HG02885 (cell line): ENCODE results near the gene LDLR.
"Not testable (repeated sequence)": the region's sequence is repeated elsewhere in the genome, so short reads cannot be mapped to it uniquely, and the experiment has no call there.

Experiments
- ATAC-seq: cut with Tn5 transposase; IDR thresholded peaks from one replicate; pipeline ENCODE4 v1.9.1; 2021; ENCODE audit warnings: mild to moderate bottlenecking; ENCODE audit not compliant: unreplicated experiment, poor library complexity

Gene LDLR

DNA sequence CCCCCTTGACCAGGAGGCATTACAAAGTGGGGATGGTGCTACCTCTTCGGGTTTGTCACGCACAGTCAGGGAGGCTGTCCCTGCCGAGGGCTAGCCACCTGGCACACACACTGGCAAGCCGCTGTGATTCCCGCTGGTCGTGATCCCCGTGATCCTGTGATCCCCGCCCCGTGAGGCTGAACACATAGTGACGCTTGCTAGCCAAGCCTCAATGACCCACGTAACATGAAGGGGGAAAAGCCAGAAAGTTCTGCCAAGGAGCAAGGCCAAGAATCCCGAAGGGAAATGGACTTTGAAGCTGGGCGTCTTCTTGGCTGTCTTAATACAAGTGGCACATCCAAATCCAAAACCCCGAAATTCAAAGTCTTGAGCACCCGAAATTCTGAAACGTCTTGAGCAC, 13.7 kb downstream of the LDLR start:
- ATAC-seq, result no peak

GRCh38 chr19:11103667-11104066, 14.4 kb downstream of the LDLR start:
- ATAC-seq, result not testable (repeated sequence)

- ATAC-seq, result no peak
Measured at GRCh38 chr19:11105014-11105636, 15.9 kb downstream of the LDLR start.

- ATAC-seq, result no peak
Measured at GRCh38 chr19:11106477-11106876, 17.2 kb downstream of the LDLR start.

- ATAC-seq, result no peak
Measured at GRCh38 chr19:11108746-11109145, 19.5 kb downstream of the LDLR start.

GRCh38 chr19:11111117-11111770, 22.0 kb downstream of the LDLR start:
- no peak for ATAC-seq

DNA sequence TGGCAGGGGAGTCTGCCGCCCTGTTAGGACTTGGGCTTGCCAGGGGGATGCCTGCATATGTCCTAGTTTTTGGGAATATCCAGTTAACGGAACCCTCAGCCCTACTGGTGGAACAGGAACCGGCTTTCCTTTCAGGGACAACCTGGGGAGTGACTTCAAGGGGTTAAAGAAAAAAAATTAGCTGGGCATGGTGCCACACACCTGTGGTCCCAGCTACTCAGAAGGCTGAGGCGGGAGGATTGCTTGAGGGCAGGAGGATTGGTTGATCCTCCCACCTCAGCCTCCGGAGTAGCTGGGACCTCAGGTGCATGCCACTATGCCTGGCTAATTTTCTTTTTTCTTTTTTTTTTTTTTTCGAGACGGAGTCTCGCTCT, 22.5 kb downstream of the LDLR start:
- no peak for ATAC-seq

DNA sequence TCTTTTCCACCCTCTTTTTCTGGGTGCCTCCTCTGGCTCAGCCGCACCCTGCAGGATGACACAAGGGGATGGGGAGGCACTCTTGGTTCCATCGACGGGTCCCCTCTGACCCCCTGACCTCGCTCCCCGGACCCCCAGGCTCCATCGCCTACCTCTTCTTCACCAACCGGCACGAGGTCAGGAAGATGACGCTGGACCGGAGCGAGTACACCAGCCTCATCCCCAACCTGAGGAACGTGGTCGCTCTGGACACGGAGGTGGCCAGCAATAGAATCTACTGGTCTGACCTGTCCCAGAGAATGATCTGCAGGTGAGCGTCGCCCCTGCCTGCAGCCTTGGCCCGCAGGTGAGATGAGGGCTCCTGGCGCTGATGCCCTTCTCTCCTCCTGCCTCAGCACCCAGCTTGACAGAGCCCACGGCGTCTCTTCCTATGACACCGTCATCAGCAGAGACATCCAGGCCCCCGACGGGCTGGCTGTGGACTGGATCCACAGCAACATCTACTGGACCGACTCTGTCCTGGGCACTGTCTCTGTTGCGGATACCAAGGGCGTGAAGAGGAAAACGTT, 24.0 kb downstream of the LDLR start:
- ATAC-seq, result no peak

DNA sequence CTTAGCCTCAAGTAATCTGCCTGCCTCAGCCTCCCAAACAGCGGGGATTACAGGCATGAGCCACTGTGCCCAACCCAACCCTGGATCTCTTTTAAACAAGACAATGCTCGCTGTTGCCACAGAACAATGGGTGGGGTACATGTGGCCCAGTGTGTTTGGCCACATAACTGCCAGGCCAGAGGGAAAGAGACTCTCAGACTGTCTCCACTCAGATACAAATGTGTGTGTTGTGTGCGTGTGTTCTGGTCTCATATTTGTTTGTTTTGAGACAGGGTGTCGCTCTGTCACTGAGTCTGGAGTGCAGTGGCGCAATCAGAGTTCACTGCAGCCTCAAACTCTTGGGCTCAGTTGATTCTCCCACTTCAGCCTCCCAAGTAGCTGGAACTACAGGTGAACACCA, 25.8 kb downstream of the LDLR start:
- no peak for ATAC-seq

- no peak for ATAC-seq
Measured at GRCh38 chr19:11115895-11116446, 26.7 kb downstream of the LDLR start.

- ATAC-seq, result no peak
Measured at GRCh38 chr19:11116507-11116906, 27.2 kb downstream of the LDLR start.

DNA sequence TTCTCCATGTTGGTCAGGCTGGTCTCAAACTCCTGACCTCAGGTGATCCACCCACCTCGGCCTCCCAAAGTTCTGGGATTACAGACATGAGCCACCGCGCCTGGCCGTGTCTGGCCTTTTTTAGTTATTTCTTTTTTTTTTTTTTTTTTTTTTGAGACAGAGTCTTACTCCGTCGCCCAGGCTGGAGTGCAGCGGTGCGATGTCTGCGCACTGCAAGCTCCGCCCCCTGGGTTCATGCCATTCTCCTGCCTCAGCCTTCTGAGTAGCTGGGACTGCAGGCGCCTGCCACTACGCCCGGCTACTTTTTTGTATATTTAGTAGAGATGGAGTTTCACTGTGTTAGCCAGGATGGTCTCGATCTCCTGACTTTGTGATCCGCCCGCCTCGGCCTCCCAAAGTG, 32.7 kb downstream of the LDLR start:
- not testable (repeated sequence) for ATAC-seq

DNA sequence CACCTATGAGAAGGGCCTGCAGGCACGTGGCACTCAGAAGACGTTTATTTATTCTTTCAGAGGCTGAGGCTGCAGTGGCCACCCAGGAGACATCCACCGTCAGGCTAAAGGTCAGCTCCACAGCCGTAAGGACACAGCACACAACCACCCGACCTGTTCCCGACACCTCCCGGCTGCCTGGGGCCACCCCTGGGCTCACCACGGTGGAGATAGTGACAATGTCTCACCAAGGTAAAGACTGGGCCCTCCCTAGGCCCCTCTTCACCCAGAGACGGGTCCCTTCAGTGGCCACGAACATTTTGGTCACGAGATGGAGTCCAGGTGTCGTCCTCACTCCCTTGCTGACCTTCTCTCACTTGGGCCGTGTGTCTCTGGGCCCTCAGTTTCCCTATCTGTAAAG, 33.9 kb downstream of the LDLR start:
- no peak for ATAC-seq

DNA sequence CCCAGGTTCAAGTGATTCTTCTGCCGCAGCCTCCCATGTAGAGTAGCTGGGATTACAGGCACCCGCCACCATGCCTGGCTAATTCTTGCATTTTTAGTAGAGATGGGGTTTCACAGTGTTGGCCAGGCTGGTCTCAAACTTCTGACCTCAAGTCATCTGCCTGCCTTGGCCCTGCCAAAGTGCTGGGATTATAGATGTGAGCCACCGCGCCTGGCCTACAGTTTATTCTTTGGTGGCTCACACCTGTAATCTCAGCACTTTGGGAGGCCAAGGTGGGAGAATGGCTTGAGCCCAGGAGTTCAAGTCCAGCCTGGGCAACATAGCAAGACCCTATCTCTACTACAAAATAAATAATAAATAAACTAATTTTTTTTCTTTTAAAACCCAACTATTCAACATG, 34.9 kb downstream of the LDLR start:
- not testable (repeated sequence) for ATAC-seq

DNA sequence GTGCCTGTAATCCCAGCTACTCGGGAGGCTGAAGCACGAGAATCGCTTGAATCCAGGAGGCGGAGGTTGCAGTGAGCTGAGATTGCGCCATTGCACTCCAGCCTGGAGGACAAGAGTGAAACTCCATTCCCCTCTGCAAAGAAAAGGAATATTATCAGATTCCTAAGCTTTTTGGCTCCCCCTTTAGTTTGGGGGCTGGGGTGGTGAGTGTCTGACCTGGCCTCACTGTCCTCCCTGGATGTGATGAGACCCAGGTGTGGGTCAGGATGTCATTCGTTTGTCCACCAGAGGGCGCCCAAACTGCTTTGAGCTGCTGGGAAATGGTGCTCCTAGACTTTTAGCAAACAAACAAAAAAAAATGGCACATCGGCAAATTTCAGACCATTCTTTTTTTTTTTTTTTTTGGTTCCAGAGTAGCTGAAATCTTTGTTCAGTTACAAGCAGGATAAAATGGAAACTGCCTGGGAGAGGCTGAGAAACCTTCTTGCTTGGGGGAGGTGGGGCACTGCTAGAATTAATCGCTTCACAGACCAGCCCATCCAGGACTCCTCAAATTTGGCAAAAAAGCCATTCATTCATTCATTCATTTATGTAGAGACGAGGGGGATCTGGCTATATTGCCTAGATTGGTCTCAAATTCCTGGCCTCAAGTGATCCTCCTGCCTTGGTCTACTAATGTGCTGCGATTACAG, 36.9 kb downstream of the LDLR start:
- ATAC-seq, result no peak

- no peak for ATAC-seq
Measured at GRCh38 chr19:11127905-11128304, 38.6 kb downstream of the LDLR start.

DNA sequence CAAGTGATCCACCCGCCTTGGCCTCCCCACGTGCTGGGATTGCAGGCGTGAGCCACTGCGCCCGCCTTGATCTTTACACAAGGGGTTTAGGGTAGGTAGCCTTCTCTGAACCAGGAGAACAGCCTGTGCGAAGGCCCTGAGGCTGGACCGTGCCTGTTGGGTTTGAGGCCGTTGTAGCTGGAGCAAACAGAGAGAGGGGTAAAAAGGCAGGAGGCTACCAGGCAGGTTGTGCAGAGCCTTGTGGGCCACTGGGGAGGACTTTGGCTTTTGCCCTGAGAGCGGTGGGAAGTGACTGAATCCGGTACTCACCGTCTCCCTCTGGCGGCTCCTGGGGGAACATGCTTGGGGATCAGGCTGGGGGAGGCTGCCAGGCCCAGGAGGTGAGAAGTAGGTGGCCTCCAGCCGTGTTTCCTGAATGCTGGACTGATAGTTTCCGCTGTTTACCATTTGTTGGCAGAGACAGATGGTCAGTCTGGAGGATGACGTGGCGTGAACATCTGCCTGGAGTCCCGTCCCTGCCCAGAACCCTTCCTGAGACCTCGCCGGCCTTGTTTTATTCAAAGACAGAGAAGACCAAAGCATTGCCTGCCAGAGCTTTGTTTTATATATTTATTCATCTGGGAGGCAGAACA, 41.7 kb downstream of the LDLR start:
- ATAC-seq, result no peak

- ATAC-seq, result no peak
Measured at GRCh38 chr19:11131471-11131870, 42.2 kb downstream of the LDLR start.

GRCh38 chr19:11136400-11137101, 47.3 kb downstream of the LDLR start:
- no peak for ATAC-seq
